ENCODE results near the gene GCK. TPM values are rescaled to one million over a fixed set of nuclear protein-coding genes. Genes with fewer than 3 reads are reported as not detected.

GCK gene
- polyA plus RNA-seq, 1 of the 3 experiments (the other 2 are of a cell fraction) = 1.6 TPM

DNA sequence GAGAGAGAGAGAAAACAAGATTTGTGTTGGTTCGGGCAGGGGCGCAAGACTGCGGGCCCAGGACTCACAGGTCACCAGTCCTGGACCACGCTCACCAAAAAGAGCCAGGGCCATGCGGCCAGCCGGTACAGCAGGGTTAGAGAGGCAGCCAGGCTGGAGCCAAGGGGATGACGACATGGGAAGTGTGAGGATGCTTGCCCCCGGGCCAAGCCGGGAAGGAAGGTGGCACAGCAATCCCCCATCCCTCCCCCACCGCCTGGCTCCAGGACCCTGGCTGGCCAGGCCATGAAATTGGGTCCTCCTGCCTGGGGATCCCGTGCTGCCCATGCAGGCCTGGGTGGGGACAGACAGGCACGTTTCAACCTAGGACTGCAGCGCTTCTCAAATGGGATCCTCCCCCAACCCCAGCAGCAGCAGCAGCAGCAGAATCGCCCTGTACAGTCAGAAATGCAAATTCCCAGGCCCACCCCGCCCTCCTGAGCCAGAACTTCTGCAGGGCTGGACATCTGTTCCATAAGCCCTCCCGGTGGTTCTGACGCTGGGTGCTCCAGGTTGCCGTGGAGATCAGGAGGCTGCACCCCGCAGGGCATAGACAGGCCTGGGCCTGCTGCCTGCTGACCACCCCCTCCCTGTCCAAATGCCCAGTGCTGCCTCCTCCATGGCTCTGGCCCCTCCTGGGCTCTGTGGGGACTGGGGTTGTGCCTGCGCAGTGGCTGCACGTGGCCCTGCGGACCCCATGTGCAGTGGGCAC, 46.5 kb upstream of the GCK start:
- ChIA-PET POLR2A (interaction anchor here (1.3 to 1.6 kb wide), 3 partner anchors 11 to 23 kb away, joined by 4 to 5 read pairs (median 4); no protein-coding TSS in a partner anchor), CTCF (interaction anchor here (0.6 to 2.6 kb wide), 17 partner anchors 9 to 1088 kb away, joined by 3 to 11 read pairs (median 3); partner anchors contain the start of gene YKT6)
- Histone ChIP-seq H3K9me2 (no peaks in the 10 kb centered on the region), H3K79me2 (ENCODE audit: insufficient read depth) (no peaks in the 10 kb centered on the region), H3K36me3 (replicated peaks in 1 of 2; ENCODE audit: control insufficient read depth in 1 of 2, insufficient read depth in 2 of 2, low read length in 1 of 2) (no peaks in the 10 kb centered on the region), H4K20me1 (ENCODE audit: insufficient read depth) (no peaks in the 10 kb centered on the region), H3K9me3 (no peaks in the 10 kb centered on the region), H3F3A (replicated peaks; ENCODE audit: insufficient read depth) (no peaks in the 10 kb centered on the region), H3K27ac (ENCODE audit: low read depth in 2 of 2, low read length in 1 of 2) (peak overlapping the region in 1 of 2 experiments; percentile 84; a peak in 2 of 4 replicates), H2AFZ (ENCODE audit: low read depth) (no peak overlapping the region), H3K4me3 (ENCODE audit: low read depth in 2 of 2, low read length in 1 of 2) (no peak overlapping the region), H3K4me2 (no peak overlapping the region), H3K27me3 (ENCODE audit: insufficient read depth) (no peaks in the 10 kb centered on the region), H3K4me1 (ENCODE audit: control insufficient read depth in 1 of 2, insufficient read depth in 2 of 2, low read depth in 1 of 2, low read length in 1 of 2) (peaks cover 0 to 37% of the 10 kb centered on the region in 2 experiments; a peak in 1 of 4 replicates), H3K9ac (no peak overlapping the region)
- WGBS (ENCODE audit: low lambda C conversion rate) = 55% methylated on average over 19 of the region's 22 CpGs
- DNase-seq = peak; percentile 94
- TF ChIP-seq TAF1 (IDR thresholded peaks at IDR 0.05; ENCODE audit: borderline replicate concordance, low read depth, low read length) (no peak), ZBTB33 (IDR thresholded peaks at IDR 0.05; ENCODE audit: borderline replicate concordance, low read depth) (no peak), CHD2 (IDR thresholded peaks at IDR 0.05; ENCODE audit: low read length, partially characterized antibody) (peak; percentile 78), USF1 (IDR thresholded peaks at IDR 0.05; ENCODE audit: borderline replicate concordance, low read depth) (no peak), EZH2phosphoT487 (IDR thresholded peaks at IDR 0.05; ENCODE audit: borderline replicate concordance, low read depth) (no peak), POLR2AphosphoS5 (IDR thresholded peaks at IDR 0.05; ENCODE audit: low read depth, low read length) (no peak), CTCF (IDR thresholded peaks at IDR 0.05) (no peak), GATA2 (CRISPR knock-in tag; IDR thresholded peaks at IDR 0.05) (no peak), REST (IDR thresholded peaks at IDR 0.05; ENCODE audit: low read depth, low read length) (no peak), FOSL2 (IDR thresholded peaks at IDR 0.05; ENCODE audit: borderline replicate concordance, low read depth) (no peak), YY1 (IDR thresholded peaks at IDR 0.05; ENCODE audit: low read depth) (no peak), TEAD4 (IDR thresholded peaks at IDR 0.05; ENCODE audit: borderline replicate concordance, insufficient read depth) (no peak), MAX (IDR thresholded peaks at IDR 0.05; ENCODE audit: low read depth) (no peak), TCF12 (IDR thresholded peaks at IDR 0.05) (no peak), NFIC (IDR thresholded peaks at IDR 0.05; ENCODE audit: borderline replicate concordance) (no peak), GABPA (IDR thresholded peaks at IDR 0.05; ENCODE audit: low read depth) (no peak), JUND (IDR thresholded peaks at IDR 0.05) (no peak), MXI1 (IDR thresholded peaks at IDR 0.05; ENCODE audit: low read depth, low read length) (peak; percentile 71), FOXJ3 (CRISPR knock-in tag; IDR thresholded peaks at IDR 0.05) (peak; percentile 87)
- TF ChIP-seq, protein P1, sequence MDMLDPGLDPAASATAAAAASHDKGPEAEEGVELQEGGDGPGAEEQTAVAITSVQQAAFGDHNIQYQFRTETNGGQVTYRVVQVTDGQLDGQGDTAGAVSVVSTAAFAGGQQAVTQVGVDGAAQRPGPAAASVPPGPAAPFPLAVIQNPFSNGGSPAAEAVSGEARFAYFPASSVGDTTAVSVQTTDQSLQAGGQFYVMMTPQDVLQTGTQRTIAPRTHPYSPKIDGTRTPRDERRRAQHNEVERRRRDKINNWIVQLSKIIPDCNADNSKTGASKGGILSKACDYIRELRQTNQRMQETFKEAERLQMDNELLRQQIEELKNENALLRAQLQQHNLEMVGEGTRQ (IDR thresholded peaks at IDR 0.05; ENCODE audit: borderline replicate concordance, low read depth, low read length) = no peak
- TF ChIP-seq, protein P2, sequence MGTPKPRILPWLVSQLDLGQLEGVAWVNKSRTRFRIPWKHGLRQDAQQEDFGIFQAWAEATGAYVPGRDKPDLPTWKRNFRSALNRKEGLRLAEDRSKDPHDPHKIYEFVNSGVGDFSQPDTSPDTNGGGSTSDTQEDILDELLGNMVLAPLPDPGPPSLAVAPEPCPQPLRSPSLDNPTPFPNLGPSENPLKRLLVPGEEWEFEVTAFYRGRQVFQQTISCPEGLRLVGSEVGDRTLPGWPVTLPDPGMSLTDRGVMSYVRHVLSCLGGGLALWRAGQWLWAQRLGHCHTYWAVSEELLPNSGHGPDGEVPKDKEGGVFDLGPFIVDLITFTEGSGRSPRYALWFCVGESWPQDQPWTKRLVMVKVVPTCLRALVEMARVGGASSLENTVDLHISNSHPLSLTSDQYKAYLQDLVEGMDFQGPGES (IDR thresholded peaks at IDR 0.05; ENCODE audit: low read depth, low read length) = no peak

Data from SK-N-SH (cell line).